NCI-H2196 treated with DMSO at 0.1 percent for 48 hours (cell line): Measurements from ENCODE around the gene B4GALNT3.

Source experiments
- DNase-seq: peaks from one replicate; lab custom pipeline; 2025; ENCODE audit not compliant: unreplicated experiment; lab: John Stamatoyannopoulos, UW

Gene B4GALNT3

DNA sequence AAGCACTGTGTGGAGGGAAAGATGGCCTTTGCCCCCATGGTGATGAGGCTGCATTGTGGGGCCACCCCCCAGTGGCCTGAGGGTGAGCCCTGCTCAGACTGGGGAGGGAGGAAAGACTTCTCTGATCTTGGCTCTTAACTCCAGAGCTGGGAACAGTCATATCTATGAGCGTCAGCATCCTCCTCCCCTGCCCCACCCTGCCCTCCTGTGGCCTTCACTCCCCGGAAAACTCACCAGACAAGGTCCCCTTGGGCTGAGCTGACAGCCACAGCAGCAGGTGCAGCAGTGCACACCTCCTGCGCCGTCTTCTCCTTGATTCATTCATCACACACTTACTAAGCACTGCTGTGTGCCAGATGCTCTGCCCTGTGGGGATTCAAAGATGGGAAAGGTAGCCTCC, 98.8 kb downstream of the B4GALNT3 start:
- no peak for DNase-seq

DNA sequence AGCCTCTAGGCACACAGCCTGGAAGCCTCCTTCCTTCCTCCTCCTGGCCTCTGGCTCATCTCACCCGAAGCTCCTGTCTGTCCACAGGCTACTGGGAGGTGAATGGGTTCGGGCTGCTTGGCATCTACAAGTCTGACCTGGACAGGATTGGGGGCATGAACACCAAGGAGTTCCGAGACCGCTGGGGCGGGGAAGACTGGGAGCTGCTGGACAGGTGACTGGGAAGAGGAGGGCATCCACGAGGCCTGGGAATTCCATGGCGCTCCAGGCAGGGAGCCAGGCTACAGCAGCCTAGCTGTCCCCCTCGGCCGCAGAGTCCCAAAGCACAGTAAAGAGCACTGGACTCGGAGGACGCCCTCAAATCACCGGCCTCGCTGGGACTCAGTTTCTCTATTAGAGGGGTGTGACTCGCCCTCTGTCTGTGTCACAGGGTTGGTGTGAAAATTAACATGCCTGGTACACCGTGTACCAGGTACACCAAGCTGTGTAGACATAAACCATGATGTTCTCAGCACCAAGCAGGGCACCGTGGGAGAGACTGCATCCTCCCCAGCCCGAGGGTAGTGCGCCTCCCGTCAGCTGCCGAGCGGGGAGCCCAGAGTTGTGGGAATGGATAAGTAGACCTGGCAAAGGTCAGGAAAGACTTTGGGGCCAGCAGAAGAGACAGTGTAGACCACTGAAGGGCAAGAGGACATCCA, 99.6 kb downstream of the B4GALNT3 start:
- no peak for DNase-seq

DNA sequence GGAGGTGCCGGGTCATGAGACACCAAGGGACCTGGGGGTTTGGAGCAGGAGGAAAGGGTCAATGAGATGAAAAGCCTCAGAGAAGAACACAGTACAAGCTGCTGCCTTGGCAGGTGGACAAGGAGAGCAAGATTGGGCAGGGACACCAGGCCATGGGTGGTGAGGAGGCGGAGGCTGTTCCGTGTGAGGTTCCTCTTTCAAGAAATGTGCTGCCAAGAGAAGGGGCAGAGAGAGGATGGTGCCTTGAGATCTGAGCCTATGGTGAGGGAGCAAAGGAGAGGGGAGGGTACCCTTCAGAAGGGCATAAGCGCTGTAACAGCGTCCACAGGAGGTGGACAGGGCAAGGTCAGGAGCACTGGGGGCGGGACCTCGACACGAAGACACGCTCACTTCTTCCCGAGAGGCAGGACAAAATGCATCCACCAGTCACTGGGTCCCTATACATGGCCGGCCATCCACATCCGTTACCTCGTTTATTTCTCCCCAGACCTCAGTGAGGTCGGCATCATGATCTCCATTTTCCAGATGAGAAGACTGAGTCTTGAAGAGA, 100.2 kb downstream of the B4GALNT3 start:
- DNase-seq, result no peak

DNA sequence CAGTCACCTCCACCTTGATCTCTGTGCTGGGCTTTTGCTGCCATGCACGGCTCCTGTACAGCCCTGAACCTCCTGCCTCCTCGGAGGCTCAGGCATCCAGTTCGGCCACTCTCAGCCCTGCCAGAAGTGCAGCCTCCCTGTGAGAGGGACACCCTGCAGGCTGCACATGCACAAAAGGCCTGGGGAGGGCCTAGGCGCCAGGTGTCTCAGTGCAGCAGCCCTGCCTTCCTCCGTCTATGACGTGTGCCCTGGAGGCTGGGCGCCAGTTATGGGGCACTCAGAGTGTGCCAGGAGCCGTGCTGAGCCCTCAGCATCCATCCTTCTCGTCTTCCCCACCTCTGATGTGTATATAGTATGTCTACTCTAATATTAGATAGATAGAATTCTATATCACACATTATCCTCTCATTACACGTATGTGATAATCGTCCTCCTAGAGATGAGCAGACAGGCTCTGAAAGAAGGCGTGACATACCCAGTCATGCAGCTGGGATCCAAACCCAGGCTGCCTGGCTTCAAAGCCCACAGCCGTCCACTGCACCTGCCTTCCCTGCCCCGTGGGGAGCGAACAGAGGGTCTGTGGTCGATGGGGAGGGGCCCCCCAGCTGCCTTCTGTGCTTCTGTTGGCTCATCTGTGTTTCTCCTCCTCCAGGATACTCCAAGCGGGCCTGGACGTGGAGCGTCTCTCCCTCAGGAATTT, 101.1 kb downstream of the B4GALNT3 start:
- no peak for DNase-seq

DNA sequence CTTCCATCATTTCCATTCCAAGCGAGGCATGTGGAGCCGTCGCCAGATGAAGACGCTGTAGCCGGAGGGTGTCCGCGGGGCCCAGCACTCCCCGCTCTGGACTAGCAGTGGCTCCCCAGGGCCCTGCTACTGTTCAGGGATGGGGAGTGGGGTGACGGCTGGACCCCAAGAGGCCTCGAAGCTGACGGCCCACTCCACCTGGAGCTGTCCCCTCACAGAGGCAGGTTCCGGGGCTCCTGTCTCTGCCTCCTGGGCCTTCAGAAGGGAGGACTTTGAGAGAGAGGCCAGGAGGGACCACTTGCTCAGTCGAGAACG, 101.6 kb downstream of the B4GALNT3 start:
- DNase-seq, result no peak

DNA sequence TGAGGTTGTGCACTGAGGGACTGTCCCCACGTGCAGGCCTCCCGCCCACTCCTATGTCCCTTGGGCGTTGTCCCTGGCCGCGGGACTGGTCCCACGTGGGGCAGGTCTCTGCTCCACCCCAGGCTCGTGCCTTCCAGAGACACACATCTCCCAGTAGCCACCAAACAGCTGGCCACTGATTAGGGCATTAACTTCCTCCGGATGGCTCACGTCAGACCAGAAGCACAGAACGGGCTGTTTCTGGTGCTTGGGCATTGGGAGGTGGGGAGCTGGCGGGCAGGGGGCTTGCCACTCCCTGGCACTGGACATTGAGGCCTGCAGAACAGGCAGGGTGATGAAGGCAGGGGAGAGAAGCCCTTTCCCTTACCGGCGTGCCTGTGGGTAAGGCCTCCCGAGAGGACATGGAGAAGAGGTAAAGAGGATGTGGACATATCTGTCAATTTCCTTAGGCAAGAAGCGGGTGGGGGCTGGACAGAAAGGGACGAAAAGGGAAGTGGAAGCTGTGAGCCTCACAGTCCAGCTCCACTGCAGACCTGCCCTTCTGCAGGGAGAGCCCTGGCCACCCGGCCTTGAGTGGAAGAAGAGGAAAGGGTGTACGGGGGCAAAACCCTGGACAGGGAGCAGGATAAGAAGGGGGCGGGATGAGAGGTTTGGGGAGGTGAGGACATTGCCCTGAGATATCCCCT, 102.3 kb downstream of the B4GALNT3 start:
- no peak for DNase-seq

DNA sequence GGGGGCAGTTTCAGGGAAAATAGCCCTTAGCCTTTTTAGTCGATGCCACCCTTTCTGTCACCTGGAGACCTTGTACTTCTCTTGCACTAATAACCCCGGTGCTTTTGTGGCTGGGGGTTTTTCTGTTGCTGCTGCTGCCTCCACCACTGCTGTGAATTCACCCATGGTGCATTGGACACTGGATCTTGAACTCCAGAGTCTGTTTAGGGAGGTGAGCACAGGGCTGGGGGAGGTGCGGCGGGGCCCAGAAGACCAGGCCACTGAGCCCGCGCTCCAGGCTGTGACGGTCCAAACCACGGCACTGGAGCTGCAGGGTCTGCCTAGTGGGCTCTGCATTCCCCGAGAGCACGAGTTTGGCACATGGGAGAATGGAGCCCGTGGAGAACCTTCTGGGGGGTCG, 102.9 kb downstream of the B4GALNT3 start:
- no peak for DNase-seq

DNA sequence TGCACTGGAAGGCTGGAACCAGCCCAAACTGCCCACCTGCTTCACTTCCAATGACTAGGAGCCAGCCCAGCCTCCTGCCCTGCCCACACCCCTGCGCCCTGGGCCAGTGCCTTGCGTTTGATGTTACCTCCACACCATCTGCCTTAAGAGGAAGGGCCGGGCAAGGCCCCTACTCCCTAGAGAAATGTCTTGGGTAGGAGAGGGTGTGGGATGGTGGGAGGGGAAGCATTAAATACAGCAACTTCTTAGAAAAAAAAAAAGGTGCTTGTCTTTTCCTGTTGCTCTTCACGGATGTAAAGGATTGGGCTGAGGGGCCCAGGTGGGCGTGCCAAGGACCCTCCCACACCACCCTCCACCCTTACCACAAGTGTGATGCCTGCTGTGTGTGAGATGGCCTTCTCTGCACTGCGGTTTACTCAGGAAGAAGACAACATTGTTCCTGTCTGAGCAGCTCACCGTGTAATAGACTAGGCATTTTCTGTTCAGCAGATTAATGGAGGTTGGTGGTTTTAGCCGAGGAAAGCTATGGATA, 103.6 kb downstream of the B4GALNT3 start:
- DNase-seq, result no peak

DNA sequence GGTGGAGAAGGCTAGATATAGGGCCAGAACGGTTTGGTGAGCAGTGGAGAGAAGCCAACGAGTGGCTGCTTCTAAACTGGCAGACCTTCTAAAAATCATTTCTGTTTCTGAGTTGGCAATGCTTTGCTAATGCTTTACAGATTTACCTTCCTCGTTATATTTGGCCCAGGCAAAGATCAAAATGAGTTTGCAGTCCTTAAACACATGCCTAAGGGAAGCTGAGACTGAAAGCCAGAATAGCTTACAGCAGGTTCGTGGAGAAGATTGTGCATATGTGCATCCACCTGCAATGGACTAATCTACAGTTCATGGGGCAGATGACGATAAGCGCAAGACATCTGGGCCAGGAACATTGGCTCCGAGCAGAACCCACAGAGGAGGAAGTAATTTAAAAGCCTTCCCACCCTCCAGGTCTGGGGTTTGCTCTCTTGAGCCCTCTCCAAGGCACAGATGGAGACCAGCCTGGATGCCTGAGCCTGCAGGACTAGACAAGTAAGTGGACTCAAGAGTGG, 104.1 kb downstream of the B4GALNT3 start:
- DNase-seq, result no peak

DNA sequence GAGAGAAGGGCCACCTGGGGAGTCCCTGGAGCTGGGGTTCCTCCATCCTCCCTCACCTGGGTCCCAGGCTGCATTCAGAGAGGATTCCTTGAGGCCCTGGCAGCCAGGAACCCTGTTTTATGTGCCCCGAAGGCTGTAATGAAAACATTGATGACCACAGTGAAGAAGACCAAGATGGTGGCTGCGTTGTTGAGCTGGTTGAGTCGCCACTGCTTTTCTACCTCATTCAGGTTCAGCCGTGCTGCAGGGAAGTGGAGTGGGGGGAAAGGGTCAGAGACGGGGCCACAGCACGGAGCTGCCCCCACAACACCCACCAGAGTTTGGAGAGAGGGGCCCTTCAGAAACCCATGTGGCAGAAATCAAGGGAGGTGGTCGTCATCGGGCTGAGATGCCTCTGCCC, 105.4 kb downstream of the B4GALNT3 start:
- no peak for DNase-seq

DNA sequence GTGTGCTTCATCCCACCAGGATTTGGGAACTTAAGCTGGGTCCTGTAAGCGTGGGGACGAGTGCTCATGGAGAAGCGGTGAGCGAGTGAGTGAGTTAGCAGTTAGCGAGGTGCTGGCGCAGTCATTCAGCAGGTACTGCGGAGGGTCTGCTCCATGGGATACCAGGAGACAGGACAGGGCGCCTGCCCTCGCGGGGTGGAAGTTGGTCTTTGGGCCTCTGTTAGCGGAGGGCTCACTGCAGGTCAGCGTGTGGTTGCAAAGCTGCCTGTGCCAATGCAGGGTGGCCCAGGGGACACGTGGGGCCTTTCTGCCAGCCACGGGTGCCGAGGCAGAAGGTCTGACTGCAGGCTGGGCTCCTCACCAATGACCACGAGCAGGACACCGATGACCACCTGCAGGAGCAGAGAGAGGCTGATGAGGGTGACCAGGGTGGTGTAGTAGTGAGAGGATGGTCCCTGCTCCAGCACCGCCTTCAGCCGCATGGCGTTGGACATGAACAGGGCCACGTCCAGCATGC, 105.9 kb downstream of the B4GALNT3 start:
- no peak for DNase-seq

DNA sequence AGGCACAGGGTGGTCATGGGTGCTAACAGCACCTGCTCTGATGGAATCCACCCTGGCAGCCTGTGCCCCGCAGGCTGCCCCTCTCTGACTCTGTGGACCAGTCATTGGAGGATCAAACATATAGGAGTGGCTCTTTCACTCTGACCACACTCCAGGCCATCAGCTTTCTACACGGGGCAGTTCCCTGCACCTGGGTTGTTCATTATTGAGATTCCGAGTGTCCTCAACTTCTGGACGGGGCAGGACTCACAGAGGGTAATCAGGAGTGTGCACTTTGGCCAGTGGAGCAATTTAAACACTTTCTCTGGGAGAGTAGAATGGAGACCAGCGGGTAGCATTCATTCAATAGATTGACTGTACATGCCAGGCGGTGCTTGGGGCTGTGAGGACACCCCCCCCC, 108.7 kb downstream of the B4GALNT3 start:
- no peak for DNase-seq

DNA sequence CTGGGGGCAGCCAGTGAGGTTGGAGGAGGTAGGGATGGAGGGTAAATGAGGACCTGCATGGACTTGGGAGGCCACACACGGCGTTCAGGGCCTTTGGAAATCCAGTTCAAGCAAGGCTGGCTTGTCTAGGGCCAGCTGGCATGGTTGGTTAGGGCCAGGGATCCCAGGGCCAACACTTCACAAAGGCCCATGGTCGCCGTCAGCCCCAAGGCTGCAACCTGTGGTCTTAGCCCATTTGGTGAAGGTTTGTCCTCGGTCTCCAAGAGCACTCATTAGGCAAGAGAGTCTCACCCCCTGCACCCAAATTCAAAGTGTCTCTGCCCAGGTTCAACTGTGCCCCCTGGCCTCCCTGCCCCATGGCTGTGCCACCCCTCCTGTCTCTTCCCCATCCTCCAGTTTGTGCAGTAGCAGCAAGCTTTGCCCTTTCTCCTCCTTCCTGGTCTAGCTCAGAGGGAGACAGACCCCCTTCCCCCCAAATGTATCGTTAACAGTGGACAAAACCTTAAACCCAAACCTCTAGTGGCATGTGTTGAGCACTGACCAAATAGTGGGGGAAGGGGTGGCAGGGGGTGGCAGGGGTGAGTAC, 109.4 kb downstream of the B4GALNT3 start:
- DNase-seq, result no peak

DNA sequence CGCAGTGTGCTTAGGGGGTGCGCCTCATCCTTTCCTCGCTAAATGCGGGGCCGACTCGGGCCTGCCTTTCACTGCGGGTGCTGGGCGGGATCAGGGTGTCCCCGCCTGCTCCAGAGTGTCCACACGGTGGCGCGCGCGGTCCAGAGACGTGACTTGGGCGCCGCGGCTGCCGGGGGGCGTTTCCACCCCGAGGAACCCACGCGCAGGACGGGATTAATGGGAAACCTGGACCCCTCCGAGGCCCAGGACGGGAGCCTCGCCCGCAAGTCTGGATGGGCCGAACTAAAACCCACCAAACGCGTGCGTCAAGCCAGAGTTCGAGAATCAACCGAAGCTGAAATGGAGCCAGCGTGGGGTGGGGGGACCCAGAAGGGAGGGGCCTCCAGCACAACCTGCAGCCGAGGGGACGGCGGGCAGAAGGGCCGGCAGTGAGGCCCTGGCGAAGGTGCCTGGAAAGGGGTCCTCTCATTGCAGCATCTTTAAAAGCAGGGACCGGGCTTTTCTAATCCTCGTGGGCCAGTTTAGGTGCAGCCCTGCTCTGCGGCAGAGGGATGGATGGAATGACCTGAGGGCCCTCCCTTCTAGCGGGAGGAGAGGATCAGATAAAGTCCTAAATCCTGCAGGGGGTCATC, 110.2 kb downstream of the B4GALNT3 start:
- DNase-seq, result no peak

DNA sequence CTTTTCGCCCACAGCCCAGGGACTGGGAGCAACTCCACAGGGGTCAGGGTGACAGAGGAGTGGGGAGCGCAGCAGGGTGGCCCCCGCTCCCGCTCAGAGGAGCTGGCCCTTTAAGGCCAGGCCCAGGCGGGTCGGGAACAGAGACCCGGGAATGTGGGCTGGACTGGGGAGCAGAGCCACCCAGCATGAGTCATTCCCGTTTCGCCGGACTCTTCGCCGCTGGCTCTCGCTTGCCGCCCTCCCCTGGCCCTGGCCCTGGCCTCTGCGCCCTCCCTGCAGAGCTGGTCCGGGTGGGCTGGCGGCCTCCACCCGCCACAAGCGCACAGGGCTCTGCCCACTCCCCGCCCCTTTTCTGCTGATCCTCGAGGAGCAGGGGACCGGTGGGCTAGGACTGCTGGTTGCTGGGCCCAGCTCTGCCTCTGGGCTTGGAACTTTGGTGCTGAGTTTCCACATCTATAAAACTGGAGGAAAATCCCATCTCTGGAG, 110.7 kb downstream of the B4GALNT3 start:
- no peak for DNase-seq

DNA sequence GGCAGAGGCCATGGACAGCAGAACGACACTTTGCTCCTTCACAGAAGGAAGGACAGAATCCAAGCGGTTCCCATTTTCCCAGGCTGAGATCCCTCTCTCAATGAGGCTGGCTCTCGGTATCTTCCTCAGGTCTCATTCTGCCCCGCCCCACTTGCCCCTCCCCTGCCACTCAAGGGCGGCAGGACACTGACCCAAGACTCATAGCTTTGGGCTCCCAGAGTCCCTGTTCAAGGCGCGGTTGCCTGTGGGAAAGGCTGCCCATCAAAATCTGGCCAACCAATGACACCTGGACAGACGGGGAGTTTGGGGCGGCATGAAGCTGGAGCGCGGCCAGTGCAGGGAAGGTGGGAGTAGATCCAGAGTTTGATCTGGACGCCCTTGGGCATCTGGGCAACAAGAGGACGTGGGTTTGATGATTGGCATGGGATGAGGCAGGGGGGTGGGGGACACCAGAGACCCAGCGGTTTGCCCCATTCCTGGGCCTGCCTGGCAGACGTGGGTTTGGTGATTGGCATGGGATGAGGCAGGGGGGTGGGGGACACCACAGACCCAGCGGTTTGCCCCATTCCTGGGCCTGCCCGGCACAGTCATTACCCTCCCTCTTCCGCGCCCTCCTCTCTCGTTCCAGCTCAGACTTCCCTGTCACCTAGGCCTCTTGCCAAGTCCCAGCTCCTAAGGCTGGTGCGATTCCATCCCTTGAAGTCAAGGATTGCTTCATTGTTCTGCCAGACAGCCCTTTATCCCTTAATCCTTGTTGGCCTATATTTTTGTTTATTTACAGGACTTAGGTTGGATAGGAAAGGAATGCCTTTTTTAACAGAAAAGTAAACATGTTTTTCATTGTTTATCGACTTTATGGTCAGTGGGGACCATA, 111.4 kb downstream of the B4GALNT3 start:
- no peak for DNase-seq

DNA sequence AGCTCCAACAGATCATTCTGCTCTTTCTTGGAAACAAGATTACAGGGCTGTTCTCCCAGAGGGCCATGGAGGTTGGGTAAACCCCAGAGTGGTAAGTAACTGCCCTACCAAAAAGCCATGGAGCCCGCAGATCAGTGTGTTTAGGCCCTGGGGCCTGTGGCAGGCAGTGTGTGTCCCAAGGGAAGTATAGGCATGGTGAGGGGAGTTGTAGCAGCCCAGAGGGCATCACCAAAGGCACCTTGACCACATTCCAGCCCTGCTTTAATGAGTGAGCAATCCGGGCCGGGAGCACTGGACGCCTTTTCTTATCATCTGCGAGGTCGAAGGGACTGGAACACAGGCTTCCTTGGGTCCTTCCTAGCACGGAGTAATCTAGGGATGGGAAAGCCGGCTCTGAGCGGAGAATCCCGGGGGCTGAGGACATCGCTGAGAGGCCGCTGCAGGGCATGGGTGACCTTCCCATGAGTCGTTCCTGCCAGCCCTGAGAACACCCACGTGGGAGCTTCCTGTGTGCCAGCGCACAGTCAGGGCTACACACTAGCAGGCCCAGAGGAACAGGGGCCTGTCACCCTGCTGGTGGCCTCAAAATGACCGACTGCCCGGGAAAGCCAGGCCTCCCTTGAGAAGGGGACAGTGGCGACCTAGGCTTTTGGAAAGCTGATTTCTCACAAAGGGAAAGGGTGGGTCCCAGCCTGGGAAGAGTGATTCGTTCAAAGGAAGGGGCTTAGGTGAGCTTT, 112.2 kb downstream of the B4GALNT3 start:
- DNase-seq, result no peak

DNA sequence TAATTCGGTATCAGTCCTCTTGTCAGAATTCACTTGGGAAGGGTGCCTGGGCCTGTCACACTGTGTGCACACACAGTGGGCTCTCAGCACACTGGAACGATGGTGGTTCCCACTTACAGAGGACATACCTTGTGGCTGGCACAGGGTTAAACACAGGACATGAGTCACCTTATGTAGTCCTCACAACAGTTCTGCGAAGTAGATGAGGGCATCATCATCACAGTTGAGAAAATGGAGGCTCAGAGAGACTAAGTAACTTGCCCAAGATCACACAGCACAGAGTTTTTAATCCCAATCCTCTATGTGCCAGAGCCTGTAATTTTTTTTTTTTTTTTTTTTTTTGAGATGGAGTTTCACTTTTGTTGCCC, 112.8 kb downstream of the B4GALNT3 start:
- DNase-seq, result no peak

DNA sequence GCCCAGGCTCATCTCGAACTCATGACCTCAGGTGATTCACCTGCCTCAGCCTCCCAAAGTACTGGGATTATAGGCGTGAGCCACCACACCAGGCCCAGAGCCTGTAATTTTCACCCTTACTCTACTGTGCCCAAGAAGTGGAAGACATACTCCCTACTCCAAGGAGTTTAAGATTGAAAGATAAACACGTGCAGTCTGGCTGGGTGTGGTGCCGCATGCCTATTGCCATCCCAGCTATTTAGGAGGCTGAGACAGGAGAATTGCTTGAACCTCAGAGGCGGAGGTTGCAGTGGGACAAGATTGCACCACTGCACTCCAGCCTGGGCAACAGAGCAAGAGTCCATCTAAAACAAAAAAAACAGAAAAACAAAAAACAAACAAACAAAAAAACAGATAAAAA, 113.5 kb downstream of the B4GALNT3 start:
- DNase-seq, result no peak
